NCI-H187 treated with DMSO at 0.1 percent for 48 hours (cell line): ENCODE results near the gene LNPEP.
"Not testable (repeated sequence)": the region's sequence is repeated elsewhere in the genome, so short reads cannot be mapped to it uniquely, and the experiment has no call there.

ENCODE experiments used
- DNase-seq: peaks from one replicate; lab custom pipeline; 2025; lab: John Stamatoyannopoulos, UW

Gene LNPEP

GRCh38 chr5:97063251-97063650 is 127.4 kb downstream of the LNPEP start:
- no peak for DNase-seq

- no peak for DNase-seq
Observed at GRCh38 chr5:97065475-97065874, 129.6 kb downstream of the LNPEP start.

DNA sequence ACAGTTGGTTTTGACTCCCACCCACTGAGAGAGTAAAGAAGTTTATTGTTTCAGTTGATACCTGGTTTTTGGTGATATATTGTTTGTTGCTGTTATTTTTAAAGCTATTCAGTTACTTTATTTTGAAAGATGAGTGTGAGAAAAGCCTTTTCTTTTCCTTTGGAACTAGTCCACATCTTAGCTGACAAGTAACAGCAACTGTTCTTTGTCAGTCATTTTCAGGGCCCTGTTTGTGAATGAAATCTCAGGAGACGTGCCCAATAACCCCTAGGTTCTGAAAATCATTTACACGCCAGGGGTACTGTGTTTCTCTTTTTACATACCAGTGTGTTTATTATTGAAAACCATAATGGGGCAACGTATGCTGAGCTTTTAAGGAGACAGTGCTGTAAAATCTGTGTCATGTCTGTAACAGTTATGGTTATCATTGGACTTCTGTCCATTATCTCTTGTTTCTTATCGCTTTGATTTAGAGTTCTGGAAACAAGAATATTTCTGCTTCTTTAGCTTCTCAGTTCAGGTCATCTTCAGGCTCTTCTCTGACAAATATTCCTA is 131.5 kb downstream of the LNPEP start:
- DNase-seq, result no peak

DNA sequence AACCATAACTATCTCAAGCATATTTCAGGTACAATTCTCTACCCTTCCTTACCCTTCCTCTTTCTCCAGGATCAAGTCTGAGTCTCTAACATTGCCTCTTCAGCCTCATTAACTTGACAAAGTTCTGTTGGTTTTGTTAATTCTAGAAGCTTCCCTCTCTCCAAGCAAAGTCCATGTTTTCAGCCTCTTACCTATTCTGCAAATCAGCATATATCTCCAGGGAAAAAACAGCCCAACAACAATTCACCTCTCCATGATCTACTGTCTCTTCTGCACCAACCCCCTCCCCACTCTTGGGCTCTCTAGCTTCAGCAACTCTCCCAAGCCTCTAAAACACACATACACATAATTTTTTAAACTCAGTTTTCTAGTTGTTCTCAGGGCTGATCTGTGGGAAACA is 134.4 kb downstream of the LNPEP start:
- no peak for DNase-seq

- DNase-seq, result no peak
Observed at GRCh38 chr5:97071101-97071500, 135.2 kb downstream of the LNPEP start.

DNA sequence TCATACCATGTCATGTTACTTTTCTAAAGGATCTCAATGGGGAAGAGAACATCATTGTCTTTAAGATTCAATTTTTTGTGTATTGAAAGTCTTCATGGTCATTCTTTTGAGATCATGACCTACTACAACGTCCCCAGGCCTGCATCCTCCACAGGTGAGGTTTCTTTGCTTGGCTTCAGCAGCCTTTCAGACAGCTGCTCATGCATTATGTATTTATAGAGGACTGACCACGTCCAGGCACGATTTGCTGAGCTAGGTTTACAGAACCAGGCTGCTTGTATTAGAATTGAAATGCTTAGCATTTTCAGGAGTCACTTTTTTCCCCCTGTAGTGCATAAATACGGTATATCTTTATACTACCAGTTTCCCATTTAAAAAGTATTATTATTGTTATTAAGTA is 136.1 kb downstream of the LNPEP start:
- DNase-seq, result no peak

DNA sequence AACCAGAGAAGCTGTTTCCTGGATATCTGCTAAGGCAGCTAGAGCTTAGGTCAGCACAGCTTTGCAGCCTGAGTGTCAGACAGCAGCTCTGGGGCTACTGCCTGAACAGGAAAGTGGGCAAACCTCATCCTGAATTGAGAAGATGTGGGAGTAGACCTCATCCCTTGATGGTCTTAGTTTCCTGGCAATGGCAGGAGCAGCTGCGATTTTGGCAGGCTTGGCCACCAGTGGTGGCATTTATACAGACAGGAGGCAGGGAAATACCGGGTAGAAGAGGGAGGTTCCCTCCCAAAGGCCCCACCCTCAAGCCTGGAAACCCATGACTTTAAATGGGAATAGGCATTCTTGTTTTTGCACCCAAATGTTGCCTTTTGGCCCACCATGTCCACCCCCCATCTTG is 136.8 kb downstream of the LNPEP start:
- DNase-seq, result no peak

DNA sequence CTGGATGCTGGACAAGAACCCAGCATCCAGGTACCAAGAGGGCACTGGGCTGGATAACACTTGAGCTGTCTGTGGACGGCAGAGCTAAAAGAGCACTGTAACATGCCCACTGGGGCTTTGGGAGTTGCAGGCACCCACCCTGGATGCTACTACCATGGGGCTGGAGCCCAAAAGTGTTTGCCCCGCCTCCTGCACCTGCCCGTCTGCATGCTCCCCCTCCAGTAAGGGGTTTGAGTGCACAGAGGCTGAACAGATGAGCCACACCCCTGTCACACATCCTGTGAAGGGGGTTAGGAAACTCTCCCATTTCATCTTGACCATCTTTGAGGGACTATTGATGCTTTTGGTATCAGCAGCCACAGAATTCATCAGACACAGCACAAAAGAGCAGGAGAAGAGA is 137.5 kb downstream of the LNPEP start:
- no peak for DNase-seq

DNA sequence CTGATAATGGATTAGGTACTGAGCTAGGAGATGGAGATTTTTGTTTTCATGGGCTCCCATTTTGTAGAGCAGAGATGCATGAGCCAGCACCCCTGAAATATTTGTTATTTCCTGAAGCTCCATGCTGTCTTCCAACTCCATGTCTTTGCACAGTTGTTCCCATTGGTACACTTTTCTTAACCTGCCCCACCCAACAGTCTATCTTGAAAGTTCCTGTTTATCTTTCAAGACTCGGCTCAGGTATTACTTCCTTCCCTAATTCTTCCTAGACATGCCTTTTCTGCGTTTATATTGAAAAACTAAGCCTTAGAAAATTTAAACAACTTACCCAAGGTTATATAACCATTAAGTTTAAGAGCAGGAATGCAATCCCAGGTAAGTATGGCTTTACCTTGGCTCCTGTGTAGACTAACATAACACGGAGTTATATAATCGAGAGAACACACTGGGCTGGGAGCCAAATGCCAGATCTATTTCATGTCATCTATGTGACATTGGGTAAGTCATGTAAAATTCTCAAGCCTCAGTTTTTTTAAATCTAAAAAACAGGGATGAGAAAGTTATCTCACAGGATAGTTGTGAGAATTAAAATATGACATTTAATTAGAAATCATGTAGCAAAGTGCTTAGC is 139.1 kb downstream of the LNPEP start:
- no peak for DNase-seq

GRCh38 chr5:97075649-97076048 is 139.8 kb downstream of the LNPEP start:
- DNase-seq, result no peak

DNA sequence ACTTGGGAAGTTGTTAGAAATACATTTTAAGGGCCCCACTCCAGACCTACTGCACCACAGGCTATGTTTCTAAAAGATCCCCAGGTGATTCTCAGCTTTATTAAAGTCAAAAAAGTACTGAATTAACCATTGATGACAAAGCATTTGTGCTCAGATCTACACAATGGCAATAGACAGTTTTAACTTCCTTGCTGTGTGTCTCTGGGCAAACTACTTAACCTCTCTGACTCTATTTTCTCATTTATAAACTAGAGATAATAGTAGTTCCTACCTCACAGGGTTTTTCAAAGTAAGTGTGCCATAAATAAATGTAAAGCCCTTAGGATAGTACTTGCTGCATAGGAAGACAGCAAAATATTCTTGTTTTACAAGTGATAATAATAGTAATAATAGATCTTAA is 140.2 kb downstream of the LNPEP start:
- DNase-seq, result no peak

GRCh38 chr5:97077246-97077645 is 141.4 kb downstream of the LNPEP start:
- no peak for DNase-seq

DNA sequence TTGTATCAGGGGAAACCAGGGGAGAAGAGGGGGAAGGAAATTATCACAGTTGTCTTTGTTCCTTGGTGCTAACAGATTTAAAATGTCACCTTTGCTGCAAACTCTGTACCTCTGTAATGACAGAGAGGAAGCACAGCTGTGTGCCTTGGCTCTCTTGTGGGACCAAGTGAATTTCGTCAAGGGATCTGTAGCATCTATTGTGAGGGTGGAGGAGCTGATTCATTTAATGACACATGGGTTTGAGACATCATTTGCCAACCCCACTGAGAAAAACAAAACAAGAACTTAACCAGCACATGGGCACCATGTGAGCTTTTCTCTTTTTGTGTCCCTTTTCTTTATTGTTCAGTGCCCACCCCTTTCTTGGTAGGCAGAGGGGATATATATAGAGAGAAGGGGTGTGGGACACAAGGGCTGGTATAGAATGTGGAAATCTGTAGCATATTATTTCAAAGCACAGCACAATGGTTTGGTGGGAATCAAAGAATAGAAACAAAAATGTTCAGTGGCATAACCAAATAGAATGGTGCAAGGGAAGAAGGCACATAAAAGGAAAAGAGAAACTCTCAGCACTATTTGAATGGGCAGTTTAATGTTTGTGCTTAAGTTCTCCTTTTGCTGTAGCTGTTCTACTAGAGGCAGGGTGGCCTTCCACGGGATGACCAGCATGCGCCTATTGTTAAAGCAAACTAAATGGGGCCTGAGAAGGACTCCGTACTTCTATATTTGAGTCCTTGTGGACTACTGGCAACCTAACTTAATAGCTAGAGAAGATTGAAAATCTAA is 143.3 kb downstream of the LNPEP start:
- no peak for DNase-seq

- not testable (repeated sequence) for DNase-seq
Observed at GRCh38 chr5:97084782-97085458, 149.0 kb downstream of the LNPEP start.

DNA sequence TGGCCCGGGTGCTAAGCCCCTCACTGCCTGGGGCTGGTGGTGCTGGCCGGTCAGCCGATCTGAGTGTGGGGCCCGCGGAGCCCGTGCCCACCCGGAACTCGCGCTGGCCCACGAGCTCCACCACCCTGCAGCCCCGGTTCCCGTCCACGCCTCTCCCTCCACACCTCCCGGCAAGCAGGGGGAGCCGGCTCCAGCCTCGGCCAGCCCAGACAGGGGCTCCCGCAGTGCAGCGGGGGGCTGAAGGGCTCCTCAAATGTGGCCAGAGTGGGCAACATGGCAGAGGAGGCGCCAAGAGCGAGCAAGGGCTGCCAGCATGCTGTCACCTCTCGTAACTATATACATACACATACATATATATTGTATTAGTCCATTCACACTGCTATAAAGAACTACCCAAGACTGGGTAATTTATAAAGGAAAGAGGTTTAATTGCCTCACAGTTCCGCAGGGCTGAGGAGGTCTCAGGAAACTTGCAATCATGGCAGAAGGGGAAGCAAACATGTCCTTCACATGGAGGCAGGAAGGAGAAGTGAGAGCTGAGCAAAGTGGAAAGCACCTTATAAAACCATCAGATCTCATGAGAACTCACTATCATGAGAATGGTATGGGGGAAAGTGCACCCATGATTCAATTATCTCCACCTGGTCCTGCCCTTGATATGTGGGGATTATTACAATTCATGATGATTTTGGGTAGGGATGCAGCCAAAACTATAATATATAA is 149.7 kb downstream of the LNPEP start:
- DNase-seq, result no peak
